HEK293 (cell line): ENCODE data around the gene MDFIC.

Experiments used
- CTCF ChIA-PET: fragments of 350-600 bp; formaldehyde crosslinking; extraction: SDS; loops from one replicate; lab custom pipeline; 2021; ENCODE audit warnings: antibody characterized with exemption; lab: Yijun Ruan, JAX
- POLR2A ChIA-PET: fragments of 300-600 bp; formaldehyde crosslinking; extraction: SDS; loops from one replicate; lab custom pipeline; 2020; ENCODE audit warnings: antibody characterized with exemption, inconsistent platforms; lab: Yijun Ruan, JAX
- H3K27ac ChIP-seq: fragments of 200-500 bp; sonication (Bioruptor generic); 2 replicates; pipeline ENCODE4 v1.5.1; 2014; ENCODE audit warnings: low read depth, low read length, control low read depth, inconsistent platforms; ENCODE audit errors: extremely low read depth
- H3K36me3 ChIP-seq, 2 experiments: fragments of 200-500 bp in 1 of 2; sonication (Bioruptor generic) in 1 of 2; 1 replicate in 1 of 2; 2 replicates in 1 of 2; pipeline ENCODE4 v1.5.1; 2014 to 2017; ENCODE audit warnings: inconsistent platforms in 2 of 2, low read length in 2 of 2; ENCODE audit not compliant: control insufficient read depth in 2 of 2, insufficient read depth in 1 of 2
- H3K4me1 ChIP-seq: fragments of 200-500 bp; sonication (Bioruptor generic); 2 replicates; pipeline ENCODE4 v1.5.1; 2014; ENCODE audit warnings: mild to moderate bottlenecking, low read length, inconsistent platforms; ENCODE audit not compliant: control insufficient read depth, insufficient read depth
- H3K4me3 ChIP-seq: 2 replicates; pipeline ENCODE4 v1.5.1; 2011; ENCODE audit warnings: low read depth, mild to moderate bottlenecking, control low read depth, low read length, moderate library complexity
- H3K9me3 ChIP-seq: fragments of 200-500 bp; sonication (Bioruptor generic); 2 replicates; pipeline ENCODE4 v1.5.1; 2014; ENCODE audit warnings: low read depth, low read length, inconsistent platforms; ENCODE audit not compliant: control insufficient read depth, insufficient read depth
- EGR2 ChIP-seq: fragments of 450-650 bp; formaldehyde crosslinking; IDR thresholded peaks from 2 replicates; pipeline ENCODE4 v1.5.1; 2016; ENCODE audit warnings: low read depth, missing biosample characterization, missing genetic modification characterization
- KLF9 ChIP-seq: fragments of 450-650 bp; formaldehyde crosslinking; IDR thresholded peaks from 2 replicates; pipeline ENCODE4 v1.5.1; 2016; ENCODE audit warnings: missing biosample characterization, missing genetic modification characterization, low read depth
- MZF1 ChIP-seq: fragments of 450-650 bp; formaldehyde crosslinking; IDR thresholded peaks from 2 replicates; pipeline ENCODE4 v1.5.1; 2017; ENCODE audit warnings: missing biosample characterization, missing genetic modification characterization, borderline replicate concordance
- YY2 ChIP-seq: fragments of 450-650 bp; formaldehyde crosslinking; IDR thresholded peaks from 2 replicates; pipeline ENCODE4 v1.5.1; 2016; ENCODE audit warnings: missing biosample characterization, missing genetic modification characterization
- ZFHX2 ChIP-seq: fragments of 450-650 bp; formaldehyde crosslinking; conservative IDR thresholded peaks from 2 replicates; pipeline ENCODE4 v1.5.1; 2016; ENCODE audit warnings: missing biosample characterization, missing genetic modification characterization
- ZFP69B ChIP-seq: fragments of 450-650 bp; formaldehyde crosslinking; IDR thresholded peaks from 2 replicates; pipeline ENCODE4 v1.5.1; 2016; ENCODE audit warnings: missing biosample characterization, missing genetic modification characterization
- ZNF121 ChIP-seq: fragments of 450-650 bp; formaldehyde crosslinking; IDR thresholded peaks from 2 replicates; pipeline ENCODE4 v1.5.1; 2016; ENCODE audit warnings: missing biosample characterization, missing genetic modification characterization
- ZNF146 ChIP-seq: fragments of 450-650 bp; formaldehyde crosslinking; IDR thresholded peaks from 2 replicates; pipeline ENCODE4 v1.5.1; 2016; ENCODE audit warnings: missing biosample characterization, missing genetic modification characterization
- ZNF19 ChIP-seq: fragments of 450-650 bp; formaldehyde crosslinking; IDR thresholded peaks from 2 replicates; pipeline ENCODE4; 2016; ENCODE audit warnings: missing biosample characterization, missing genetic modification characterization, low read depth
- ZNF292 ChIP-seq: fragments of 450-650 bp; formaldehyde crosslinking; IDR thresholded peaks from 2 replicates; pipeline ENCODE4 v1.5.1; 2016; ENCODE audit warnings: low read depth, missing biosample characterization, missing genetic modification characterization, borderline replicate concordance
- ZNF366 ChIP-seq: fragments of 450-650 bp; formaldehyde crosslinking; conservative IDR thresholded peaks from 2 replicates; pipeline ENCODE4 v1.5.1; 2016; ENCODE audit warnings: missing biosample characterization, missing genetic modification characterization
- ZNF416 ChIP-seq: fragments of 450-650 bp; formaldehyde crosslinking; IDR thresholded peaks from 2 replicates; pipeline ENCODE4 v1.5.1; 2016; ENCODE audit warnings: missing biosample characterization, missing genetic modification characterization
- ZNF433 ChIP-seq: fragments of 450-650 bp; formaldehyde crosslinking; IDR thresholded peaks from 2 replicates; pipeline ENCODE4 v1.5.1; 2016; ENCODE audit warnings: missing biosample characterization, missing genetic modification characterization, low read depth
- ZNF529 ChIP-seq: fragments of 450-650 bp; formaldehyde crosslinking; IDR thresholded peaks from 2 replicates; pipeline ENCODE4 v1.5.1; 2017; ENCODE audit warnings: missing genetic modification characterization, missing biosample characterization; ENCODE audit not compliant: insufficient replicate concordance
- TF ChIP-seq, protein P1 (sequence below): fragments of 450-650 bp; formaldehyde crosslinking; conservative IDR thresholded peaks from 2 replicates; pipeline ENCODE4 v1.5.1; 2016; ENCODE audit warnings: low read depth, missing biosample characterization, missing genetic modification characterization
- TF ChIP-seq, protein P2 (sequence below): fragments of 450-650 bp; formaldehyde crosslinking; IDR thresholded peaks from 2 replicates; pipeline ENCODE4 v1.5.1; 2016; ENCODE audit warnings: missing biosample characterization, missing genetic modification characterization
- TF ChIP-seq, protein P3 (sequence below): fragments of 450-650 bp; IDR thresholded peaks from 2 replicates; pipeline ENCODE4 v1.5.1; 2018; ENCODE audit warnings: missing biosample characterization, missing genetic modification characterization

The MDFIC gene

DNA sequence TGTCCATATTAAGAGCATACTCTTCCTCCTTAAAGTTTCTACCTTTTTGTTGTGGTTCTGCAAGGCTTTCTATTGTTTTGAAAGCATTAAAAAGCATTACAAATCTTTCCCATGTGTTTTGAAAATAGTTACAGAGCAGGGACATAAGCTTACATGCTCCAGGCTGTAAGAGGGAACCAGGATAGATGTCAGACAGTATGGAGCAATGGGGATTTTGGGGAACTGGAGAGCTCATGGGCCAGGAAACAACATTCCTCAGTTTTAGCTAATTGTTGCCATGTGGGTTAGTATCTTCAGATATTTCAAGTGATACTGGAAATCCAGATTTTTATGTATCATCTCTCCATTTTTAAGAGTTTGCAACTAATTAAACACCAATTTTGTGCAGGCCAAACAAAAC is 3.5 kb downstream of the MDFIC start:
- no peaks in the 10 kb centered on the region; a peak in 1 of 3 replicates for H3K36me3 ChIP-seq
- no peak overlapping the region for H3K27ac ChIP-seq
- POLR2A ChIA-PET, result no interaction called here
- no peaks in the 10 kb centered on the region for H3K9me3 ChIP-seq
- CTCF ChIA-PET, result interaction anchor here (0.6 to 0.9 kb wide), 3 partner anchors 17 to 928 kb away, joined by 3 to 4 read pairs (median 3); no protein-coding TSS in a partner anchor
- TF ChIP-seq MZF1 (tag by site-specific recombination) (peak; percentile 54; the same call in 1 of the 2 replicates), KLF9 (tag by site-specific recombination) (no peak)
- H3K4me3 ChIP-seq, result no peak overlapping the region
- H3K4me1 ChIP-seq, result peaks cover 7% of the 10 kb centered on the region

DNA sequence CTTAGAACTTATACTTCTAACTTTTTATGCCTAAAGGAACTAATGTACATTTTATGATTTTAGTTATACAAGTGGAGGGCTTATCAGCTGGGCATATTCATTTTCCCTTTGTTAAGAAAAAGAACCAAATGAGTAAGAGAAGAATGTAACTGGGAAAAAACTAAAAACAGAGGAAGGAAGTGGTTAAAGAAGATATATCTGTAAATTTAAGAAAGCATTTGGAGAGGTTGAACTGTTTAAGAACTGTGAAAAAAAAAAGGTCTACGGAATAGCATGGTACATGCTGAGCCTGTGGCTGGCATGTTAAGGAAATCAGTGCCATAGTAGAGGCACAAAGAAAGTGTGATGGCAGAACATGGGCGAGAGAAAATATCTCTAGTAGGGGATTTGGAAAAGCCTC is 6.2 kb downstream of the MDFIC start:
- H3K9me3 ChIP-seq, result no peaks in the 10 kb centered on the region
- ChIA-PET POLR2A (no interaction called here), CTCF (interaction anchor here (0.6 kb wide), 1 partner anchor 40 kb away, joined by 3 read pairs; no protein-coding TSS in a partner anchor)
- peaks cover 15% of the 10 kb centered on the region for H3K4me1 ChIP-seq
- TF ChIP-seq YY2 (tag by site-specific recombination) (no peak), ZNF146 (tag by site-specific recombination) (no peak), ZNF292 (tag by site-specific recombination) (no peak), ZNF121 (no peak), ZNF19 (tag by site-specific recombination) (no peak), ZNF416 (tag by site-specific recombination) (no peak)
- TF ChIP-seq, protein P1, sequence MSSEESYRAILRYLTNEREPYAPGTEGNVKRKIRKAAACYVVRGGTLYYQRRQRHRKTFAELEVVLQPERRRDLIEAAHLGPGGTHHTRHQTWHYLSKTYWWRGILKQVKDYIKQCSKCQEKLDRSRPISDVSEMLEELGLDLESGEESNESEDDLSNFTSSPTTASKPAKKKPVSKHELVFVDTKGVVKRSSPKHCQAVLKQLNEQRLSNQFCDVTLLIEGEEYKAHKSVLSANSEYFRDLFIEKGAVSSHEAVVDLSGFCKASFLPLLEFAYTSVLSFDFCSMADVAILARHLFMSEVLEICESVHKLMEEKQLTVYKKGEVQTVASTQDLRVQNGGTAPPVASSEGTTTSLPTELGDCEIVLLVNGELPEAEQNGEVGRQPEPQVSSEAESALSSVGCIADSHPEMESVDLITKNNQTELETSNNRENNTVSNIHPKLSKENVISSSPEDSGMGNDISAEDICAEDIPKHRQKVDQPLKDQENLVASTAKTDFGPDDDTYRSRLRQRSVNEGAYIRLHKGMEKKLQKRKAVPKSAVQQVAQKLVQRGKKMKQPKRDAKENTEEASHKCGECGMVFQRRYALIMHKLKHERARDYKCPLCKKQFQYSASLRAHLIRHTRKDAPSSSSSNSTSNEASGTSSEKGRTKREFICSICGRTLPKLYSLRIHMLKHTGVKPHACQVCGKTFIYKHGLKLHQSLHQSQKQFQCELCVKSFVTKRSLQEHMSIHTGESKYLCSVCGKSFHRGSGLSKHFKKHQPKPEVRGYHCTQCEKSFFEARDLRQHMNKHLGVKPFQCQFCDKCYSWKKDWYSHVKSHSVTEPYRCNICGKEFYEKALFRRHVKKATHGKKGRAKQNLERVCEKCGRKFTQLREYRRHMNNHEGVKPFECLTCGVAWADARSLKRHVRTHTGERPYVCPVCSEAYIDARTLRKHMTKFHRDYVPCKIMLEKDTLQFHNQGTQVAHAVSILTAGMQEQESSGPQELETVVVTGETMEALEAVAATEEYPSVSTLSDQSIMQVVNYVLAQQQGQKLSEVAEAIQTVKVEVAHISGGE (tag by site-specific recombination), result no peak
- no peaks in the 10 kb centered on the region; a peak in 1 of 3 replicates for H3K36me3 ChIP-seq
- H3K27ac ChIP-seq, result no peak overlapping the region
- H3K4me3 ChIP-seq, result no peak overlapping the region

DNA sequence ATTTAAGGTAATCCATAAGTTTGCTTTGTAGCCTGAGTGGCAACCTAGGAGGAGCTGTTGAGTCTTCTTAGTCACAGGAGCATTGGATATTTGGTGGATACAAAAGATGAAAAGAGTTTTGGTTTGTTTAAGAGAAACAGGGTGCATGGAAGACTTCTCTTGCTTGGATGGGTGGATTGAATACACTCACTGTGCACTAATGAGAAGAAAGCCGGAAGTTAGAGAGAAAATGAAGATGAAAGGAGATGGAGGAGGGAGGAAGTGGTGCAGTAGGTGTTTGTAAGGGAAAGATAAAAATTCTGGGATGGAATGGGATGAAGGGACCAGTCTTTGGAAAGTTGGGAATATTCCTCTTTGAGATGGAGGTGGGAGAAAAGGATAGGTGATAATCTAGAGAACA is 7.7 kb downstream of the MDFIC start:
- Histone ChIP-seq H3K4me3 (no peak overlapping the region), H3K36me3 (no peaks in the 10 kb centered on the region; a peak in 1 of 3 replicates), H3K4me1 (peaks cover 12% of the 10 kb centered on the region), H3K9me3 (no peaks in the 10 kb centered on the region), H3K27ac (no peak overlapping the region)
- peak; percentile 40; the same call in 1 of the 2 replicates for TF ChIP-seq ZNF366 (tag by site-specific recombination)
- no peak for TF ChIP-seq ZNF416 (tag by site-specific recombination)
- CTCF ChIA-PET, result interaction anchor here (0.6 kb wide), 1 partner anchor 132 kb away, joined by 5 read pairs; no protein-coding TSS in a partner anchor
- POLR2A ChIA-PET, result no interaction called here

DNA sequence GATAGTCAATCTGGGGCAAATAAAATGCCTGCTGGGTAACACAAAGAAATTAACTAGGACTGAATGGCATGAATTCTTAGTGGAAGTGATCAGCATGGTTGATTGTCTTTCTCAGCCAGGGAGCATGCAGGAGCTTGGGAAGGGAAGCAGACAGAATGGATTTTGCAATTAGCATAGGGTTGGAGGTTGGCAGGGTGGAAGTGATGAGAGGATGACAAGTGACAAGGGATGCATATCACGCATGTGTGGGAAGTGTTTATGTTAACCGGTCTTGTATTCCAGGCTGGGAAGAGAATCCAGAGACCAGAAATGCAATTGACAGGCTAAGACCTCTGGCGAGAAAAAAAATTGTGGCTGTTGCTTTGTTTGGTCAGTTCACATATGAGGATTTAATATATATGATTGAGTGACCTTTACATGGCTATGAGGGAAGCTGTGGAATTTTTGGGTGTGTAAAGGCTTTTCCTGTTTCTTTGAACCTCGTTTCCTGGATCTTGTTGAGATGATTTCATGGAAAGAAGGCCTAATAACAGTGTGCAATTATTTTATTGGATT is 8.3 kb downstream of the MDFIC start:
- TF ChIP-seq ZFHX2 (tag by site-specific recombination) (0 out of 2 replicates have a peak, but pooled peaks have one; percentile 33), ZFP69B (tag by site-specific recombination) (no peak), EGR2 (tag by site-specific recombination) (peak; percentile 27; the same call in 1 of the 2 replicates), ZNF433 (tag by site-specific recombination) (no peak), ZNF529 (tag by site-specific recombination) (no peak)
- TF ChIP-seq, protein P2, sequence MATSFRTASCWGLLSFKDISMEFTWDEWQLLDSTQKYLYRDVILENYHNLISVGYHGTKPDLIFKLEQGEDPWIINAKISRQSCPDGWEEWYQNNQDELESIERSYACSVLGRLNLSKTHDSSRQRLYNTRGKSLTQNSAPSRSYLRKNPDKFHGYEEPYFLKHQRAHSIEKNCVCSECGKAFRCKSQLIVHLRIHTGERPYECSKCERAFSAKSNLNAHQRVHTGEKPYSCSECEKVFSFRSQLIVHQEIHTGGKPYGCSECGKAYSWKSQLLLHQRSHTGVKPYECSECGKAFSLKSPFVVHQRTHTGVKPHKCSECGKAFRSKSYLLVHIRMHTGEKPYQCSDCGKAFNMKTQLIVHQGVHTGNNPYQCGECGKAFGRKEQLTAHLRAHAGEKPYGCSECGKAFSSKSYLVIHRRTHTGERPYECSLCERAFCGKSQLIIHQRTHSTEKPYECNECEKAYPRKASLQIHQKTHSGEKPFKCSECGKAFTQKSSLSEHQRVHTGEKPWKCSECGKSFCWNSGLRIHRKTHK, result no peak
- TF ChIP-seq, protein P3, sequence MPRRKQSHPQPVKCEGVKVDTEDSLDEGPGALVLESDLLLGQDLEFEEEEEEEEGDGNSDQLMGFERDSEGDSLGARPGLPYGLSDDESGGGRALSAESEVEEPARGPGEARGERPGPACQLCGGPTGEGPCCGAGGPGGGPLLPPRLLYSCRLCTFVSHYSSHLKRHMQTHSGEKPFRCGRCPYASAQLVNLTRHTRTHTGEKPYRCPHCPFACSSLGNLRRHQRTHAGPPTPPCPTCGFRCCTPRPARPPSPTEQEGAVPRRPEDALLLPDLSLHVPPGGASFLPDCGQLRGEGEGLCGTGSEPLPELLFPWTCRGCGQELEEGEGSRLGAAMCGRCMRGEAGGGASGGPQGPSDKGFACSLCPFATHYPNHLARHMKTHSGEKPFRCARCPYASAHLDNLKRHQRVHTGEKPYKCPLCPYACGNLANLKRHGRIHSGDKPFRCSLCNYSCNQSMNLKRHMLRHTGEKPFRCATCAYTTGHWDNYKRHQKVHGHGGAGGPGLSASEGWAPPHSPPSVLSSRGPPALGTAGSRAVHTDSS (tag by site-specific recombination), result no peak
- TF ChIP-seq, all 188 proteins: peak for 2

More for the DNA sequence above, 8.3 kb downstream of the MDFIC start:
- Histone ChIP-seq H3K27ac (no peak overlapping the region), H3K9me3 (no peaks in the 10 kb centered on the region), H3K4me1 (peaks cover 18% of the 10 kb centered on the region), H3K4me3 (no peak overlapping the region), H3K36me3 (no peaks in the 10 kb centered on the region; a peak in 1 of 3 replicates)
- ChIA-PET CTCF (interaction anchor here (0.6 kb wide), 1 partner anchor 131 kb away, joined by 5 read pairs; no protein-coding TSS in a partner anchor), POLR2A (no interaction called here)
